Measurements from ENCODE around the gene PRDM2. TPM values are rescaled to one million over a fixed set of nuclear protein-coding genes. Genes with fewer than 3 reads are reported as not detected.

PRDM2 gene
- polyA plus RNA-seq, 1 of the 3 experiments (the other 2 are of a cell fraction) = 7.2 TPM

GRCh38 chr1:13766592-13767564 lies 66.9 kb downstream of the PRDM2 start:
- Histone ChIP-seq H3K4me2 (peak overlapping the region; percentile 40), H4K20me1 (ENCODE audit: insufficient read depth) (peaks cover 97% of the 10 kb centered on the region), H3K27me3 (ENCODE audit: insufficient read depth) (no peaks in the 10 kb centered on the region), H3F3A (replicated peaks; ENCODE audit: insufficient read depth) (peaks cover 16% of the 10 kb centered on the region), H3K9ac (no peak overlapping the region), H3K4me3 (ENCODE audit: low read depth in 2 of 2, low read length in 1 of 2) (no peak overlapping the region), H3K36me3 (replicated peaks in 1 of 2; ENCODE audit: control insufficient read depth in 1 of 2, insufficient read depth in 2 of 2, low read length in 1 of 2) (peaks cover 3 to 13% of the 10 kb centered on the region in 2 experiments), H3K4me1 (ENCODE audit: control insufficient read depth in 1 of 2, insufficient read depth in 2 of 2, low read depth in 1 of 2, low read length in 1 of 2) (peaks cover 18 to 34% of the 10 kb centered on the region in 2 experiments), H3K27ac (ENCODE audit: low read depth in 2 of 2, low read length in 1 of 2) (peak overlapping the region; percentile 30 to 59; a peak in 3 of 4 replicates), H3K9me2 (no peaks in the 10 kb centered on the region), H3K79me2 (ENCODE audit: insufficient read depth) (peaks cover 95% of the 10 kb centered on the region), H3K9me3 (no peaks in the 10 kb centered on the region), H2AFZ (ENCODE audit: low read depth) (no peak overlapping the region)
- WGBS (ENCODE audit: low lambda C conversion rate) = 47% methylated on average over 6 of the region's 9 CpGs
- POLR2A ChIA-PET = no interaction called here
- no peak for DNase-seq
- CTCF ChIA-PET = interaction anchor here (0.9 kb wide), 1 partner anchor 14 kb away, joined by 3 read pairs; no protein-coding TSS in a partner anchor
- TF ChIP-seq RAD21 (IDR thresholded peaks at IDR 0.05; ENCODE audit: low read length) (no peak), NFIC (IDR thresholded peaks at IDR 0.05; ENCODE audit: borderline replicate concordance) (peak; percentile 83; the same call in 1 of the 2 replicates), GATA2 (CRISPR knock-in tag; IDR thresholded peaks at IDR 0.05) (no peak), REST (IDR thresholded peaks at IDR 0.05; ENCODE audit: low read depth, low read length) (no peak), USF2 (IDR thresholded peaks at IDR 0.05; ENCODE audit: borderline replicate concordance, low read depth, low read length) (no peak), FOXM1 (IDR thresholded peaks at IDR 0.05; ENCODE audit: low read depth) (0 out of 2 replicates have a peak, but pooled peaks have one; percentile 13), ELF1 (IDR thresholded peaks at IDR 0.05) (no peak), TEAD4 (IDR thresholded peaks at IDR 0.05; ENCODE audit: borderline replicate concordance, insufficient read depth) (no peak), JUND (IDR thresholded peaks at IDR 0.05) (peak; percentile 69), USF1 (IDR thresholded peaks at IDR 0.05; ENCODE audit: borderline replicate concordance, low read depth) (no peak), ZBTB33 (IDR thresholded peaks at IDR 0.05; ENCODE audit: borderline replicate concordance, low read depth) (no peak), RXRA (IDR thresholded peaks at IDR 0.05; ENCODE audit: borderline replicate concordance, low read depth) (no peak), SMC3 (IDR thresholded peaks at IDR 0.05; ENCODE audit: low read depth, low read length) (no peak), TAF1 (IDR thresholded peaks at IDR 0.05; ENCODE audit: borderline replicate concordance, low read depth, low read length) (no peak), PBX3 (IDR thresholded peaks at IDR 0.05) (peak; percentile 3; the same call in 1 of the 2 replicates), RCOR1 (IDR thresholded peaks at IDR 0.05; ENCODE audit: low read length) (no peak), MXI1 (IDR thresholded peaks at IDR 0.05; ENCODE audit: low read depth, low read length) (no peak), POLR2AphosphoS5 (IDR thresholded peaks at IDR 0.05; ENCODE audit: low read depth, low read length) (0 out of 2 replicates have a peak, but pooled peaks have one; percentile 29), RFX5 (IDR thresholded peaks at IDR 0.05; ENCODE audit: low read length) (no peak), FOSL2 (IDR thresholded peaks at IDR 0.05; ENCODE audit: borderline replicate concordance, low read depth) (peak; percentile 79), TCF12 (IDR thresholded peaks at IDR 0.05) (peak; percentile 78), MEF2A (IDR thresholded peaks at IDR 0.05; ENCODE audit: borderline replicate concordance, low read depth) (peak; percentile 61; the same call in 1 of the 2 replicates), NRF1 (IDR thresholded peaks at IDR 0.05; ENCODE audit: low read depth, low read length) (no peak), EP300 (IDR thresholded peaks at IDR 0.05; ENCODE audit: borderline replicate concordance in 1 of 2, low read depth in 1 of 2, low read length in 1 of 2) (peak; percentile 15 to 44; a peak in 1 of 4 replicates), YY1 (IDR thresholded peaks at IDR 0.05; ENCODE audit: low read depth) (no peak)
